Measurements from ENCODE around the gene GRB2.
A peak's percentile ranks its signal among the peaks of the same experiment; 100 is the strongest.

GRB2 gene

GRCh38 chr17:75338335-75338734 is 67.1 kb downstream of the GRB2 start:
- no peak overlapping the region for H3K4me3 ChIP-seq
- peak overlapping the region in 14 of 21 experiments; percentile 14 to 81 (median 58) for H3K27ac ChIP-seq

DNA sequence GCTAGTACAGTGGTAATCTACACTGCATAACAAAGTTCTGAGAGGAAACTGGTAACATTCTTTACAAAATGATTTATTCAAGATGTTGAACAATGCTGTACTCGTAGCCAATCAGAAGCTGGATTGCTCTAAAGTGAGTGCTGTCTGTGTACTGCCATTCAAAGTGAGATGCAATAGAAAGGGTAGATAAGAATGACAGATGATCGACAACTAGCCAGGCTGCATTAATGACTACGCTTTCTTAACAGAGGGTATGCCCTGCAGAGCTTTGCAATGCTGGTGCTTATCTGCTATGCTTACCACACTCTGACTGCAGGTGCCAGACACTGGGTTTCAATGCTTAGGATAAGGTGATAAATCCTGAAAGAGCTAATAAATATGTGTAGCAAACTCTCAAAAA is 70.2 kb downstream of the GRB2 start:
- Histone ChIP-seq H3K4me3 (no peak overlapping the region), H3K27ac (peak overlapping the region in 1 of 21 experiments; percentile 44)

DNA sequence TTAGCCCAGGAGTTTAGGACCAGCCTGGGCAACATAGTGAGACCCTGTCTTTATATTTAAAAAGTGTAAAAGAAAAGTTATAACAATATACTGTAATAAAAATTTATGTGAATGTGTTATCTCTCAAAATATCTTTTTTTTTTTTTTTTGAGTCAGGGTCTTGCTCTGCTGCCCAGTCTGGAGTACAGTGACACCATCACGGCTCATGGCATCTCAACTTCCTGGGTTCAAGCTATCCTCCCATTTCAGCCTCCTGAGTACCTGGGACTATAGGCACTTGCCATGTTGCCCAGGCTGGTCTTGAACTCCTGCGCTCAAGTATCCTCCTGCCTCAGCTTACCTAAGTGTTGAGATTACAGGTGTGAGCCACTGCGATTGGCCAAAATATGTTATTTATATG is 70.8 kb downstream of the GRB2 start:
- Histone ChIP-seq H3K4me3 (no peak overlapping the region), H3K27ac (no peak overlapping the region)

DNA sequence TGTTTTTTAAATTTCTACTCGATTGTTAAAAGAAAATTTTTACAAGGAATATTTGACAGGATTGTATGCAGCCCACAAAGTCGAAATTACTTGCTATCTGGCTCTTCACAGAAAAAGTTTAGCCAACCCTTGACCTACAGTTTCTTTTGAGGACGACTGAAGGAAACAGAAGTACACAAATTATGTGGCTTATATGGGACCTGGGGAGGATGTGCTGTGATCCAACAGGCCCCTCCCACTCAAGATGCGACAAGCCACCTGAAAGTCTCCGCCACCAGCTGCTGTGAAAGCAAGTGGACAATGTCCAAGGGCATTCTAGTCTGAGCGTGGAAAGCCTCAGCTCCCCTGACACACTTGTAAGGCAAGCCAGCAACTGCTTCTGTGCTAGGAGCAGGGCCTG is 73.8 kb downstream of the GRB2 start:
- no peak overlapping the region for H3K4me3 ChIP-seq
- peak overlapping the region in 2 of 21 experiments; percentile 5 to 19 for H3K27ac ChIP-seq

DNA sequence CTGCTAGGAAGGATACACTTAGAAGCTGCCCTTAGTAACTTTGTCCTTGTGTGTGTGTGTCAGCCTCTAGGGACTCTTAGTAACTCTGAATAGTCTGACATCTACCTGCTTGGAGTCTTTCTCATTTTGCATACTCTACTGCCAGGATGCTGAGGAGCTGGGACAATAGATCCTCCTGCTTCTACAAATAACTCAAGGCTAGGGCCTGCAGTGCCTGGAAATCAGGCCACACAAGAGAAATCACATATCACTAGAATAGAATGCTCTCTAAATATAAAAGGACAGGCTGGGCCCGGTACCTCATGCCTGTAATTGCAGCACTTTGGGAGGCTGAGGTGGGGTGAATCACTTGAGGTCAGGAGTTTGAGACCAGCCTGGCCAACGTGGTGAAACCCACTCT is 77.7 kb downstream of the GRB2 start:
- no peak overlapping the region for H3K4me3 ChIP-seq
- peak overlapping the region in 1 of 21 experiments; percentile 17 for H3K27ac ChIP-seq

DNA sequence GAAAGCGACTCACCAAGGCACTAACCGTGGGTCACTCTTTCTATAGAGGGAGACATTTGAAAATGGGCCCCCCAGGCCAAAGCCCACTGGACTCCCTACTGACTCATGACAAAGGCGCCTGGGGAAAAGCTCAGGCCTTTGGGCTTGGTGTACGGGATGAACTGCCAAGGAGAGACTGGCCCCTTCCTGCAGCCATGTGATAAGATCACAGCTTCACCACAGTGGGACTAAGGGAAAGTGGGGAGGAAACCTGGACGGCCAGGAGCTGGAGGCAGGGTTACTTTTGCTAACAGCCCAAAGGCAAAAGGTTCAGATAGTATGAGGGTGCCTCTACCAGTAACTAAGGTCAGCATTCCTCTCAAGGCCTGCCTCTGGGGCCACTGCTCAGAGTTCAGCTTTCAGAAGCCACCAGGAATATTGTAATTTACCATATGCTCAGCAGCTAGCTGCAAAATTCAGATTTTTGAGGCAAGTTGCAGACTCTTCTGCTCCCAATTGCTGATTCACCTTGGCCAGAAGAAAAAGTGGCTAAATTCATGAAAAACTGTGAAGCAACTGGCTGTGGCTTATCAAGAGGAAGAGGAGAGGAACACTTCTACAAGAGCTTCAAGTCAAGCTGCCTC is 79.1 kb downstream of the GRB2 start:
- Histone ChIP-seq H3K4me3 (no peak overlapping the region), H3K27ac (peak overlapping the region in 17 of 21 experiments; percentile 0 to 77 (median 50))

GRCh38 chr17:75325827-75326225 is 79.7 kb downstream of the GRB2 start:
- Histone ChIP-seq H3K4me3 (no peak overlapping the region), H3K27ac (peak overlapping the region in 18 of 21 experiments; percentile 1 to 77 (median 52))

- Histone ChIP-seq H3K27ac (peak overlapping the region in 17 of 21 experiments; percentile 1 to 77 (median 52)), H3K4me3 (no peak overlapping the region)
Observed at GRCh38 chr17:75325348-75325747, 80.1 kb downstream of the GRB2 start.

DNA sequence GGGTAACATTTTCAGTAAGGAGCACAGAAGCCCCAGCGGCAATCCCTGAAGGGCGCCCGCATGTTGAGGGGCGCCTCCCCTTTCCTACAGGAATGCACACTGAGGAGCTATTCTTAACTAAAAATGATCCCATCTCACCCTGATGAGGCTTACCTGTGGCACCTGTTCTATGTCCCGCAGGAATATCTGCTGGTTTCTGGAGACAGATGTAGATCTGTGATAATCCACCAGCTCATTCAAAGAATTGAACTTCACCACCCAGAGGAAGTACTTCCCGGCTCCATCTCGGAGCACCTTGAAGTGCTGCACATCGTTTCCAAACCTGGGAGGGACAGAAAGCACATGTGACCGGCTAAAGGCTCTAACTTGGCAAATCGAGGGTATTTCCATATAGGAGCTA is 84.0 kb downstream of the GRB2 start:
- Histone ChIP-seq H3K27ac (no peak overlapping the region), H3K4me3 (no peak overlapping the region)

- Histone ChIP-seq H3K27ac (peak overlapping the region in 1 of 21 experiments; percentile 53), H3K4me3 (no peak overlapping the region)
Observed at GRCh38 chr17:75319904-75320691, 85.4 kb downstream of the GRB2 start.

DNA sequence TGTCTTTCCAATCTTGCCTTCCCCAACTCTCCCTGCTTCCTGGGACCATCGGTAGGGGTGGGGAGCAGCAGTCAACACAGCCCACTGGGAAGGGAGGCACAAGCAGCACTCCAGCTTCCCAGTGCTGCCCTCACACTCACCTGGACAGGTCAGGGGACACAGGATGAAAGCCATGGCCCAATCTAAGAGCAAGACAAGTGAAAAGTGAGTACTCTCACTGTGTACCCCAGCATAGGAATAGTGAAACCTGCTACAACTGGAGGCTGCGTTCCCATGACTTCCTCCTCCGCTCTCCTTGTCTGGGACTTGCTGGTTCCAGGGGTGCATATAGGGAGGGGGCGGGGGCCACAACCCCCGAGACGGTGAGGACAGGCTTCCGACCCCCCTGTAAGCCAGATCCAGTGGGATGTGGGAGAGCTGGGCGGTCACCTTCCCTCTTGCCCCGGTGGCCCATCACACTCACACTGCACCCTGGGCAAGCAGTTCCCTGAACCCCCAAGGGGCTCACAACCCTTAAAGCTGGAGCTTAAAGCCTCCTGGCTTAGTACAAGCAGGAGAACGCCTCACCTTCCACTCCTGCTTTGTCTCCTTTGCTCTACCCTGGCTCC is 86.8 kb downstream of the GRB2 start:
- Histone ChIP-seq H3K4me3 (no peak overlapping the region), H3K27ac (peak overlapping the region in 7 of 21 experiments; percentile 11 to 71 (median 37))

DNA sequence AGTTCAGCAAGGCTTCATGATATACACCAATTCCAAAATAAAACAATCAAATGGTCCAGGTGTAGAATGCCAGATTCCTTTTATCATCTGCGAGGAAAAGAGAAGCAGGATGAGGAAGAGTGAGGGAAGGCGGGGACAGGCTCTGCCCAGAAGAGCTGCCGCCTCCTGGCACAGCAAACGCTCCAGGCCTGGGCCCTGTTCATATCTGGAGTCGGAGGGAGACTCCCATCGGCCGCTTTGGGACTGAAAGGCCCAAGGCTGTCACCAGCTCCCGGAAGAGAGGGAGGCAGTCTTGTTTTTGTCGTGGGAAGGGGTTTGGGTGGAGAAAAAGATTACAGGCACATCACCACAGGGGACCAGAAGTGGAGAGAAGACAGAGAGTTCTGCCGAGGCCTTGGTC is 87.3 kb downstream of the GRB2 start:
- Histone ChIP-seq H3K4me3 (no peak overlapping the region), H3K27ac (peak overlapping the region in 6 of 21 experiments; percentile 11 to 71 (median 50))

- no peak overlapping the region for H3K4me3 ChIP-seq
- H3K27ac ChIP-seq = peak overlapping the region in 4 of 21 experiments; percentile 10 to 50 (median 32)
Observed at GRCh38 chr17:75317671-75318070, 87.8 kb downstream of the GRB2 start.

GRCh38 chr17:75316253-75316652 is 89.2 kb downstream of the GRB2 start:
- Histone ChIP-seq H3K4me3 (no peak overlapping the region), H3K27ac (peak overlapping the region in 7 of 21 experiments; percentile 4 to 77 (median 32))

GRCh38 chr17:75315541-75316243 is 89.8 kb downstream of the GRB2 start:
- no peak overlapping the region for H3K4me3 ChIP-seq
- peak overlapping the region in 8 of 21 experiments; percentile 4 to 77 (median 24) for H3K27ac ChIP-seq

GRCh38 chr17:75313941-75314551 is 91.4 kb downstream of the GRB2 start:
- Histone ChIP-seq H3K27ac (peak overlapping the region in 16 of 21 experiments; percentile 4 to 80 (median 36)), H3K4me3 (no peak overlapping the region)

GRCh38 chr17:75308732-75309629 is 96.5 kb downstream of the GRB2 start:
- H3K27ac ChIP-seq = peak overlapping the region in 15 of 21 experiments; percentile 9 to 77 (median 55)

DNA sequence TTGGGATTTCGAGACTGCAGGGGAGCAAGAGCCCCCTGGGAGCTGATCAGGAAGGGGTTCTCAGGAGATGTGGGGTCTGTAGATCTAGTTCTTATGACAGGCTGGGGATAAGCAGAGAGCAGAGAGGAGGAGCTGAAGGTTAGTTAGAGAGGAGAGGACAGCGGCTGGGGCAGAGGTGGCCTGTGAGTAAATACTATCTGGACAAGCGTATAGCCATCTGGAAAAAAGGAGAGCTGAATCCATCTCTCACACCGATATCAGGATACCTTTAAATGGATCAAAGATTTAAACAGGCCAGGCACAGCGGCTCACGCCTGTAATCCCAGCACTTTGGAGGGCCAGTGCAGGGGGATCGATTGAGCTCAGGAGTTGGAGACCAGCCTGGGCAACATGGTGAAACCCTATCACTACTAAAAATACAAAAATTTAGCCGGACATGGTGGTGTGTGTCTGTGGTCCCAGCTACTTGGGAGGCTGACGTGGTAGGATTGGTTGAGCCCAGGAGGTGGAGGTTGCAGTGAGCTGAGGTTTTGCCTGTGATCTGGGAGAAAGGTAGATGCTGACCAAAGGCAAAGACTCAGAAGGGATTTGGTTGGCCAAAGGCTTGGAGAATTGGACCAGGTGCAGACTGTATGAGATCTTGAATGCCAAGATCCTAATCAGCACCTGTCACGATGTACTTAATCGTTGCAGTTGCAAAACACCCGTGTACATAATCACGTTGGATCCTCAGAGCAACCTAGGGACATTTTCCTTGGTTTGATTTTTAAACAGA is 97.3 kb downstream of the GRB2 start:
- Histone ChIP-seq H3K4me3 (no peak overlapping the region), H3K27ac (peak overlapping the region in 2 of 21 experiments; percentile 56 to 72)

More at GRCh38 chr17:75308732-75309629, 96.5 kb downstream of the GRB2 start:
- no peak overlapping the region for H3K4me3 ChIP-seq

All from skin epidermis (tissue), 12 donors.